ENCODE results near the gene XKRX.

The XKRX gene

GRCh38 chrX:100883654-100884053 lies 45.1 kb downstream of the XKRX start:
- no peak for DNase-seq

GRCh38 chrX:100880368-100880767 lies 48.3 kb downstream of the XKRX start:
- no peak for DNase-seq

- DNase-seq, result no peak
Observed at GRCh38 chrX:100874325-100874724, 54.4 kb downstream of the XKRX start, which contains the start of gene NOX1. NOX1 (minus strand) TSS chrX:100874359; CDS start chrX:100874139, 220 bp downstream.

- no peak for DNase-seq
Observed at GRCh38 chrX:100871594-100872560, 56.8 kb downstream of the XKRX start.

GRCh38 chrX:100870527-100870926 lies 58.2 kb downstream of the XKRX start:
- no peak for DNase-seq

GRCh38 chrX:100868273-100868672 lies 60.4 kb downstream of the XKRX start:
- no peak for DNase-seq

- no peak for DNase-seq
Observed at GRCh38 chrX:100864657-100865391, 63.9 kb downstream of the XKRX start.
